HG02759 (cell line): Measurements from ENCODE around the gene TMEM88.
"Not testable (repeated sequence)": the region's sequence is repeated elsewhere in the genome, so short reads cannot be mapped to it uniquely, and the experiment has no call there.

ENCODE experiments used
- ATAC-seq: cut with Tn5 transposase; IDR thresholded peaks from one replicate; pipeline ENCODE4 v1.9.1; 2021; ENCODE audit warnings: mild to moderate bottlenecking, moderate library complexity; ENCODE audit not compliant: unreplicated experiment

TMEM88 gene

GRCh38 chr17:7856011-7856810 is 1.3 kb downstream of the TMEM88 start:
- ATAC-seq = no peak

GRCh38 chr17:7856811-7857712 is 2.2 kb downstream of the TMEM88 start, which contains the start of gene NAA38:
Gene NAA38, minus strand, starts transcription at chr17:7857559. Its CDS starts 96 bp downstream, at chr17:7857463.
- ATAC-seq = peak; percentile 76

GRCh38 chr17:7857713-7858521 is 3.1 kb downstream of the TMEM88 start, which contains the start of gene CYB5D1:
Gene CYB5D1, plus strand, starts transcription at chr17:7858003. Its CDS starts 132 bp downstream, at chr17:7858135.
- peak; percentile 38 for ATAC-seq

DNA sequence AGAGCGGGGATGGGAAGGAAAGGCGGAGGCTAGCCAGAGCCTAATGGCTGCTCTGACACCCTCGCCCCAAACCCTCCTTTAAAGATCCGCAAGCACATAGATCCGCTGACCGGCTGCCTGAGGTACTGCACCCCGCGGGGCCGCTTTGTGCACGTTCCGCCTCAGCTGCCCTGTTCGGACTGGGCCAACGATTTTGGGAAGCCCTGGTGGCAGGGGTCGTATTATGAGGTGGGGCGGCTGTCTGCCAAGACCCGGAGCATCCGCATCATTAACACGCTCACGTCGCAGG is 3.6 kb downstream of the TMEM88 start:
- no peak for ATAC-seq

DNA sequence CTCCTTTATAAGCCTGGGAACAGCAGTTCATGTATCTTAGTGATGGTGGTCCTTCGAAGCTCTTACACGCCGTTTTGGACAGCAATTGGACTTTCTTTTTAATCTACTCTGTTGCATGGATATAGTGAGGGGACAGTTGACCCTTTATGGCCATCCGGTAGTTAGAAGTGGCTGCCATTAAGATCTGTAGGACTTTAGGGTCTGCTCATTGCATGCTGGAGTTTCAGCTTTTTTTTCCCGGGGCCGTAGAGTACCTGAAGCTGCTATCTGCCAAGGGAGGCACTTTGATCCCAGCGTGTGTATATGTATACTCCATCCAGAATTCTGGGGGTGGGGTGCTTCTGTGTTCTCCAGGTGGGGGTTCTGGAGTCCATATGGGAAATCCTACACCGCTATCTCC is 4.2 kb downstream of the TMEM88 start:
- no peak for ATAC-seq

GRCh38 chr17:7862692-7863437 is 8.0 kb downstream of the TMEM88 start:
- ATAC-seq = no peak

DNA sequence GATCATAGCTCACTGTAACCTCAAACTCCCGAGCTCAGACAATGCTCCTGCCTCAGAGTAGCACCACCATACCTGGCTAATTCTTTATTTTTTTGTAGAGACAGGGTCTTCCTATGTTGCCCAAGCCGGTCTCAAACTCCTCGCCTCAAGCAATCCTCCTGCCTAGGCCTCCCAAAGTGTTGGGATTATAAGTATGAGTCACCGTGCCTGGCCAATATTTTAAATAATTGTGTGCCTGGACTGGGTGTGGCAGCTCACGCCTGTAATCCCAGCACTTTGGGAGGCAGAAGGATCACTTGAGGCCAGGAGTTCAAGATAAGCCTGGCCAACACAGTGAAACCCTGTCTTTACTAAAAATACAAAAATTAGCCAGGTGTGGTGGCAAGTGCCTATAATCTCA is 9.5 kb downstream of the TMEM88 start:
- ATAC-seq = not testable (repeated sequence)

GRCh38 chr17:7864995-7865650 is 10.3 kb downstream of the TMEM88 start:
- no peak for ATAC-seq

- ATAC-seq = no peak
These were observed 13.0 kb downstream of the TMEM88 start for GRCh38 chr17:7867881-7868329.

- no peak for ATAC-seq
These were observed 18.2 kb downstream of the TMEM88 start for GRCh38 chr17:7873051-7873450.

DNA sequence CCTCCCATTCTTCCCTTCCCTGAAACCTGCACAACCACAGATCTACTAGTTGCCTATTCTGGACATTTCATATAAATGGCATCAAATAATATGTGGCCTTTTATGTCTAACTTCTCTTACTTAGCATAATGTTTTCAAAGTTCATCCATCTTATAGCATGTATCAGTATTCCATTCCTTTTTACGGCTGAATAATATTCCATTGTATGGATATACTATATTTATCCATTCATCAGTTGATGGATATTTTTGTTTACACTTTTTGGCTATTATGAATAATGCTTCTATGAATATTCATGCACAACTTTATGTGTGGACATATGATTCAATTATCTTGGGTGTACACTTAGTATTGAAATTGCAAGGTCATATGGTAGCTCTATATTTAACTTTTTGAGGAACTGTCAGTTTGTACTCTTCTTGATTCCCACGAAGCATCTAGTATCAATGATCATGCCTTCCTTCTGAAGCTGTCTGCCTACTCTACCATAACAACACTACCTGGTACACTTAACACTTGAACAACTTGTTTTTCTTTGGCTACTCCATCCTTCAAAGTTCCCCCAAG is 21.0 kb downstream of the TMEM88 start:
- ATAC-seq = no peak

DNA sequence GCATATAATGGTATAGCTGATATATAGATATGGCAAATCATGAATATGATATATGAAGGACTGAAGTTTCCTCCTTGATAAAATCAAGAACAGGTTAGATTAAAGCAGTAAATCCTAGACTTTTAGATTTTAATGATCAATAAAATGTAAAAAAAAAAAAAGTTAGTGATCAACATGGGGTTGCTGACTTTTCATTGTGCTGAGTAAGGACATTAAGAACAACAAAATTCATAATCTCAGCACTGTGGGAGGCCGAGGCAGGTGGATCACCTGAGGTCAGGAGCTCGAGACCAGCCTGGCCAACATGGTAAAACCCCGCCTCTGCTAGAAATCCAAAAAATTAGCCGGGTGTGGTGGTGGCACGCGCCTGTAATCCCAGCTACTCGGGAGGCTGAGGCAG is 23.4 kb downstream of the TMEM88 start:
- ATAC-seq = no peak

- no peak for ATAC-seq
These were observed 25.4 kb downstream of the TMEM88 start for GRCh38 chr17:7880076-7880868.

GRCh38 chr17:7881276-7882054 is 26.6 kb downstream of the TMEM88 start:
- no peak for ATAC-seq

- ATAC-seq = no peak
These were observed 27.2 kb downstream of the TMEM88 start for GRCh38 chr17:7882068-7882467.

GRCh38 chr17:7882629-7883028 is 27.8 kb downstream of the TMEM88 start:
- ATAC-seq = no peak

GRCh38 chr17:7883781-7884386 is 29.0 kb downstream of the TMEM88 start:
- no peak for ATAC-seq
